Gastroesophageal sphincter (tissue), 3 donors: ENCODE results near the gene LSM10.

Experiments
- CTCF ChIP-seq, 4 experiments: fragments of 200-600 bp in 2 of 4; fragments of 450-650 bp in 2 of 4; sonication (generic) in 1 of 4; IDR thresholded peaks; one replicate each; pipeline ENCODE4 v1.5.1; 2017 to 2019; ENCODE audit warnings: antibody characterized with exemption in 4 of 4, mild to moderate bottlenecking in 2 of 4, moderate library complexity in 2 of 4
- POLR2A ChIP-seq, 2 donors: fragments of 450-650 bp; IDR thresholded peaks; one replicate each; pipeline ENCODE4 v1.6.1; 2017; ENCODE audit warnings: antibody characterized with exemption in 2 of 2, mild to moderate bottlenecking in 2 of 2, moderate library complexity in 1 of 2
- POLR2AphosphoS5 ChIP-seq: sonication (generic); formaldehyde crosslinking; IDR thresholded peaks from one replicate; pipeline ENCODE4 v1.6.1; 2017; ENCODE audit warnings: antibody characterized with exemption

GRCh38 chr1:36387141-36387949, 10.4 kb downstream of the LSM10 start:
- TF ChIP-seq POLR2A (IDR thresholded peaks at IDR 0.05) (no peak), POLR2AphosphoS5 (peak; percentile 84), CTCF (IDR thresholded peaks at IDR 0.05) (no peak)
